NB4 (cell line): Measurements from ENCODE around the gene DYNLT1.
A peak's percentile ranks its signal among the peaks of the same experiment; 100 is the strongest.

ENCODE experiments used
- DNase-seq: peaks from one replicate; pipeline ENCODE4 v3.0.0; 2010; ENCODE audit warnings: low read depth
- H3K4me3 ChIP-seq: one replicate; pipeline ENCODE4 v1.5.1; 2011; ENCODE audit warnings: mild to moderate bottlenecking, low read depth, low read length, moderate library complexity
- MYC ChIP-seq: IDR thresholded peaks from 2 replicates; pipeline ENCODE4 v1.6.1; 2011; ENCODE audit warnings: low read depth, low read length
- POLR2A ChIP-seq: IDR thresholded peaks from 2 replicates; pipeline ENCODE4 v1.6.1; 2011; ENCODE audit warnings: mild to moderate bottlenecking; ENCODE audit not compliant: insufficient read length; ENCODE audit errors: extremely low read depth
- TF ChIP-seq, protein P1 (sequence below): IDR thresholded peaks from 2 replicates; pipeline ENCODE4 v1.6.1; 2011; ENCODE audit warnings: low read depth, low read length
- TF ChIP-seq, protein P2 (sequence below): IDR thresholded peaks from one replicate; pipeline ENCODE4 v1.5.1; 2012; ENCODE audit warnings: low read depth, low read length

Gene DYNLT1

GRCh38 chr6:158649289-158650143 is 5.0 kb upstream of the DYNLT1 start, which contains the start of gene SYTL3:
TSS of gene SYTL3 (plus strand) at chr6:158650054. CDS start at chr6:158663269, 13,215 bp downstream.
- peak within 1 kb of the TSS; percentile 16 for H3K4me3 ChIP-seq
- TF ChIP-seq, protein P1, sequence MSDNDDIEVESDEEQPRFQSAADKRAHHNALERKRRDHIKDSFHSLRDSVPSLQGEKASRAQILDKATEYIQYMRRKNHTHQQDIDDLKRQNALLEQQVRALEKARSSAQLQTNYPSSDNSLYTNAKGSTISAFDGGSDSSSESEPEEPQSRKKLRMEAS = peak; percentile 58; the same call in 1 of the 2 replicates
- TF ChIP-seq POLR2A (peak; percentile 14), MYC (peak; percentile 71)
- TF ChIP-seq, protein P2, sequence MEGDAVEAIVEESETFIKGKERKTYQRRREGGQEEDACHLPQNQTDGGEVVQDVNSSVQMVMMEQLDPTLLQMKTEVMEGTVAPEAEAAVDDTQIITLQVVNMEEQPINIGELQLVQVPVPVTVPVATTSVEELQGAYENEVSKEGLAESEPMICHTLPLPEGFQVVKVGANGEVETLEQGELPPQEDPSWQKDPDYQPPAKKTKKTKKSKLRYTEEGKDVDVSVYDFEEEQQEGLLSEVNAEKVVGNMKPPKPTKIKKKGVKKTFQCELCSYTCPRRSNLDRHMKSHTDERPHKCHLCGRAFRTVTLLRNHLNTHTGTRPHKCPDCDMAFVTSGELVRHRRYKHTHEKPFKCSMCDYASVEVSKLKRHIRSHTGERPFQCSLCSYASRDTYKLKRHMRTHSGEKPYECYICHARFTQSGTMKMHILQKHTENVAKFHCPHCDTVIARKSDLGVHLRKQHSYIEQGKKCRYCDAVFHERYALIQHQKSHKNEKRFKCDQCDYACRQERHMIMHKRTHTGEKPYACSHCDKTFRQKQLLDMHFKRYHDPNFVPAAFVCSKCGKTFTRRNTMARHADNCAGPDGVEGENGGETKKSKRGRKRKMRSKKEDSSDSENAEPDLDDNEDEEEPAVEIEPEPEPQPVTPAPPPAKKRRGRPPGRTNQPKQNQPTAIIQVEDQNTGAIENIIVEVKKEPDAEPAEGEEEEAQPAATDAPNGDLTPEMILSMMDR = no peak
- DNase-seq = peak; percentile 90

GRCh38 chr6:158648682-158649131 is 4.2 kb upstream of the DYNLT1 start:
- DNase-seq = no peak
- TF ChIP-seq MYC (no peak), POLR2A (no peak)
- TF ChIP-seq, protein P2 = no peak
- TF ChIP-seq, protein P1 = no peak
- H3K4me3 ChIP-seq = no peak overlapping the region

DNA sequence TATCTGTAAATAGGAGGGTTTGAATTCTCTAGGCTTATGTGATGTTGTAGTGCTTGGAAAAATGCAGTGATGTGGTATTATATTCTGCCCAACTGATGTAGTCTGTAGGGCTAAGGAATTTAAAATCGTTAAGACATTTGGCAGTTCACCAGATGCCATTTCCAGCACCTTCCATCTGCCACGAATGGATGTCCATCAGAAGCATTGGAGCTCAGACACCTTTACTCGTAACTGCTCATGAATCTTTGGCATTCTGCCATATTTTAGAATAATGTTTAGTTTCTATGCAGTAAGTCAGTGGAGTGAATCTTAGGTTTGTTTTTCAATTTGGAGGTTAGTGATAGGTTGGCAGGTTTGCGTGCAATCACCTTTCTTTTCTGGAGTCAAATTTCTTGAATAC is 3.0 kb upstream of the DYNLT1 start:
- TF ChIP-seq POLR2A (no peak), MYC (no peak)
- TF ChIP-seq, protein P1 = no peak
- TF ChIP-seq, protein P2 = no peak
- DNase-seq = no peak
- H3K4me3 ChIP-seq = no peak overlapping the region

DNA sequence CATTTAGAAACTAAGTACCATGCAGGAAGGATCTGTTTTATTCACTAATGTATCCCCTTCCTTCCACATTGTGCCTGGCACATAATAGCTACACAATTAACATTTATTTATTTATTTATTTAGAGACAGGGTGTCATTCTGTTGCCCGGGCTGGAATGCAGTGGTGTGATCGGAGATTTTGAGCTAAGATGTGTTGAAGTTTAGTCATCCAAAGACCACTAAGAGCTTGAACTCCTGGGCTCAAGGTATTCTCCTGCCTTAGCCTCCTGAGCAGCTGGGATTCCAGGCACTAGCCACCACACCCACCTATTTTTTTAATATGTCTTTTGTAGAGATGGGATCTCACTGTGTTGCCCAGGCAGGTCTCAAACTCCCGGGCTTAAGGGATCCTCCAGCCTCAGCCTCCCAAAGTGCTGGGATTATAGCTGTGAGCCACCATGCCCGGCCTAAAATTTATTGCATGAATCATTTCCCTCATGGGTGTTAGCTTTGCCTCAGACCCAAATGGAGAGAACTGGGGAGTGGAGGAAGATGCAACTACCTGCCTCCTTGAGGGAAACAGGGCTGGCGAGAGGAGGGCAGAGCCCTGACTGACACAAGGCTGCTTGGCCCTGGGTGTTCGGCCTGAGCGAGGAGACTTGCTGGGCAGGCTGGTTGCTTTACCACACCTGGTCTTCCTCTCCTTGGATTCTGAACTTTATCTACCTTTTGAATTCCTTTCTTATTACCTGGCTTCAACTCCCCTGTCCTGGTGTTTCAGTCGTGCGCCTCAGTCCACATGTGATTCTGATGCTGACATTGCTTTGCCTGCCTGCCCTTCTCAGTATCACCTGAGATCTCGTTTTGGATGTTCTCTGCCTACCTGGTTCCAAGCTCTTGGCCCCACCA is 1.7 kb upstream of the DYNLT1 start:
- TF ChIP-seq, protein P2 = no peak
- TF ChIP-seq POLR2A (no peak), MYC (no peak)
- TF ChIP-seq, protein P1 = no peak
- DNase-seq = no peak
- no peak overlapping the region for H3K4me3 ChIP-seq
